ENCODE data around the gene IDH3A. TPM values are rescaled to one million over a fixed set of nuclear protein-coding genes. Genes with fewer than 3 reads are reported as not detected.
A peak's percentile ranks its signal among the peaks of the same experiment; 100 is the strongest.
"Not testable (repeated sequence)": the region's sequence is repeated elsewhere in the genome, so short reads cannot be mapped to it uniquely, and the experiment has no call there.

Gene IDH3A
- total RNA-seq, 2 donors from 2014 or later, result 131 to 138 TPM

DNA sequence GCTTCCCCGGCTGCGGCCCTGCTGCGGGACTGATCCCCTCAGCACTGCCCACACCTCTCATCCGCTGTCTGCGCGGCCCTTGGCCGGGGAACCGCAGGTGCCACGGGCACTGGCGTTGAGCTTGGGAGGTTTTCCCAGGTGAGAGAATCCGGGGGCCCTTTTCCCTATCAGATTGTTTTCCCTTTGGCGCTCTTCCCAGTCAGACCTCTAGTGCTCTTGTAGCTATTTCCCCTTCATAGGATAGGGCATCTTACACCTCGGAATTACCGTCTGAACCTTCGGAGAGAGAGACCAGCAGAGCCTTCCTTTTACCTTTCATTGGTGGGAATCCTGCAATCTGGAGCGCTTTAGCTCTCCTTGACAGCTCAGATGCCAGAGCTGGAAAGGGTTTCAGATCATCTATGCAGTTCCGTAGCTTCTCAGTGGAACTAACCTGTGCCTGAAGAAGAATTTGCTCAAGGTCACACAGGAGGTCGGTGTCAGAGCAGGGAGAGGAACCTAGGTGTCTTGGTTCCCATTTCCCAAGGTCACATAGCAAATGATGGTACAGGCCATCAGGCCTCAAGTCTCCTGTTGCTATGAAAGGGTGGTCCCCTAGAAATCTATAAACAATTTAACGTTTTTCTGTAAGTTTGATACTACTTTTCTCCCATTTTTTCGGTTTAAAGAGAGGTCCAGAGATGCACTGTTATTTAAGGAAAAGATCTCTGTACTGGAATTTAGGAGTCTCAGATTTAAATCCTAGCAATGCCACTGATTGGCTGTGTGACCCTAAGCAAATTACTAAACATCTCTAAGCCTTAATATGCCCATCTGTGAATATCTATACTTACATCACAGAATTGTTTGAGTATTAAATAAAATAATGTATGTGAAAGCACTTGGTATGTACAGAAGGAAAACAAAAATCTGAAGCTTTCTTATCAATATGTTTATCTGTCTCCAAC lies 916 bp downstream of the IDH3A start:
- H3K27ac Mint-ChIP-seq, result peak overlapping the region; percentile 95 to 97
- H3K36me3 Mint-ChIP-seq, result peaks cover 6 to 16% of the 10 kb centered on the region in 2 donors
- ATAC-seq (no peak), DNase-seq (ENCODE audit: low spot score in 2 of 2) (no peak)
- no peaks in the 10 kb centered on the region for H3K9me3 Mint-ChIP-seq

DNA sequence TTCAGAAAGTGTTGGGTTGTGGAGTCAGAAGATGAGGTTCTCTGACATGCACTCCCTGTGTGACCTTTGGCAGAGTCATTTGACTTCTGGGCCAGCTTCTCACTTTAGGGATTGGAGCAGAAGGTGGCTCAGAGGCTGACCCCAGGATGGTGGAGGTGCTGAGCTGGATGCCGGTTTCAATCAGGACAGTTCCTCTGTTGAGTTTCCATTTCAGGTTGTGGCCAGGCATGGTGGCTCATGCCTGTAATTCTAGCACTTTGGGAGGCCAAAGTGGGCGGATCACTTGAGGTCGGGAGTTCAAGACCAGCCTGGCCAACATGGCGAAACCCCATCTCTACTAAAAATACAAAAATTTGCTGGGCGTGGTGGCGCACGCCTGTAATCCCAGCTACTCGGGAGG lies 1.9 kb downstream of the IDH3A start:
- DNase-seq (ENCODE audit: low spot score in 2 of 2); H3K9me3 Mint-ChIP-seq; H3K27ac Mint-ChIP-seq: not testable (repeated sequence)
- ATAC-seq, result peak in 1 of 2 donors; percentile 6
- peaks cover 6 to 25% of the 10 kb centered on the region in 2 donors for H3K36me3 Mint-ChIP-seq

- Mint-ChIP-seq H3K36me3 (peaks cover 0 to 26% of the 10 kb centered on the region in 2 donors), H3K27ac (no peak overlapping the region), H3K9me3 (no peaks in the 10 kb centered on the region)
- no peak for ATAC-seq
- DNase-seq (ENCODE audit: low spot score in 2 of 2), result no peak
These were observed 5.8 kb downstream of the IDH3A start for GRCh38 chr15:78154955-78155354.

DNA sequence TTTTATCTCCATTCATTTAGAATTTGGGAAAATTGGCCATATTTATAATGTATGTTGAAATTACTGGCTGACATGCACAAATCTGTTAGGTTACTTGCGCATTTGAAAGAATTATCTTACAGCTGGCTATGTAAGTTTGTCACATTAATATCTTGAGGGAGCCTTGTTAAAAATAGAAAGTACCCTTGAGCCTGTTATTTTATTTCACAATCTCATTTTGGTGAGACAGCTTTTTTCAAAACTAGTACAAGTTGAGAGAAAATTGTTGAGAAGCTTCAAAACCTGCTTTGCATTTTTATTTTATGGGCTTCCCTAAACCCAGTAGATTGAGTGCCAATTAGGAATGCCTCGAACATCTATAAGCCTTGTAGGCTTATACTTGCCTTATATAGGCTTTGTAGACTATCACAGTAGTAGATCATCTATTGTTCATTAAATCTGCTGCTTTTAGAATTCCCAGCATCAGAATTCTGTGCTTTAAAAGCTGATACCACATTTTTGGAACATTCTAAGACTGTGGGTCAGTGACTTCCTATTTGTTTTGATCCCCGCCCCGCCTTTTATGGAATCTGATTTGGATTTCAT lies 6.3 kb downstream of the IDH3A start:
- Mint-ChIP-seq H3K9me3 (no peaks in the 10 kb centered on the region), H3K27ac (no peak overlapping the region), H3K36me3 (peaks cover 0 to 26% of the 10 kb centered on the region in 2 donors)
- ATAC-seq, result no peak
- DNase-seq (ENCODE audit: low spot score in 2 of 2), result no peak

DNA sequence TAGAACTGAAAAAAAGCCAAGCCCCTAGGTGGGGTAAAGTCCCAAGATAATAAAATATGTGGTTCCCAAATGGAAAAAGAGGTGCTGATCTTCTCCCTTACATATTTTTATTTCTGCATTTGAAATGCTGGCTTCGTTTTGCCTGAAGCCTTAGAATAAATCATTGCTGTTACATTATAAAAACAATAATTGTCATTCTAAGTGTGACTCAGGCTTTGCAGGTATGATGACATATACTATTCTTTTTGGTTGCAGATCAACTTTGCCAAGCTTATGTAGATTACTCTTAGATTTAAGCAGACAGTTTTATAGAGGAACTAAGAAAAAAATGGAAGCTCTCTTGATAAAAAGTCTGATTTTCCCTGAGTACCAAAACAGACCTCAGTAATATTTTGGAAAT lies 7.5 kb downstream of the IDH3A start:
- Mint-ChIP-seq H3K36me3 (peaks cover under 1 to 18% of the 10 kb centered on the region in 2 donors), H3K27ac (no peak overlapping the region), H3K9me3 (no peaks in the 10 kb centered on the region)
- ATAC-seq (no peak), DNase-seq (ENCODE audit: low spot score in 2 of 2) (no peak)

DNA sequence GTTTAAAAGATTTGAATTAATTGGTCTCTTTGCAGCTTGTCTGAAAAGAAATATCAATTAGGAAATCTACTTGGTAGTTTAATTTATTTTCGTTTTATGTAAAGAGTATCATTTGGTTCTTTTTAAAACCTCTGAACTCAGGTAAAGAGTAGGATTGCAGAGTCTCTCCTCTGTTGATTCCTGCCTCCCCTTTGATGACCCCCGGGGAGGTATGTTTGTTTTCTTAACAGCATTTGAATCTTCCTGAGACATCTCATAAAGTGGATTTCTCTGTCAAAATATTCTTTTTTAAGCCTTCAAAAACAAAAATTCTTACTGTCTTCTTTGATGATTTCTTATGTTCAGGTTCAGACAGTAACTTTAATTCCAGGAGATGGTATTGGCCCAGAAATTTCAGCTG lies 8.0 kb downstream of the IDH3A start:
- H3K36me3 Mint-ChIP-seq, result peaks cover 6 to 18% of the 10 kb centered on the region in 2 donors
- H3K9me3 Mint-ChIP-seq, result no peaks in the 10 kb centered on the region
- H3K27ac Mint-ChIP-seq, result peak overlapping the region in 1 of 2 donors; percentile 77
- DNase-seq (ENCODE audit: low spot score in 2 of 2) (no peak), ATAC-seq (no peak)

GRCh38 chr15:78159395-78159794 lies 10.2 kb downstream of the IDH3A start:
- H3K36me3 Mint-ChIP-seq, result peaks cover 10% of the 10 kb centered on the region in 2 donors
- DNase-seq (ENCODE audit: low spot score in 2 of 2) (no peak), ATAC-seq (no peak)
- H3K27ac Mint-ChIP-seq, result no peak overlapping the region
- no peaks in the 10 kb centered on the region for H3K9me3 Mint-ChIP-seq

GRCh38 chr15:78162038-78162437 lies 12.9 kb downstream of the IDH3A start:
- DNase-seq (ENCODE audit: low spot score in 2 of 2) (no peak), ATAC-seq (peak; percentile 77 to 95)
- H3K9me3 Mint-ChIP-seq, result no peaks in the 10 kb centered on the region
- H3K27ac Mint-ChIP-seq, result peak overlapping the region in 1 of 2 donors; percentile 78
- H3K36me3 Mint-ChIP-seq, result peaks cover 16 to 17% of the 10 kb centered on the region in 2 donors

- ATAC-seq (no peak), DNase-seq (ENCODE audit: low spot score in 2 of 2) (no peak)
- Mint-ChIP-seq H3K9me3 (no peaks in the 10 kb centered on the region), H3K27ac (peak overlapping the region in 1 of 2 donors; percentile 22), H3K36me3 (peaks cover 16 to 22% of the 10 kb centered on the region in 2 donors)
These were observed 14.8 kb downstream of the IDH3A start for GRCh38 chr15:78164010-78164409.

DNA sequence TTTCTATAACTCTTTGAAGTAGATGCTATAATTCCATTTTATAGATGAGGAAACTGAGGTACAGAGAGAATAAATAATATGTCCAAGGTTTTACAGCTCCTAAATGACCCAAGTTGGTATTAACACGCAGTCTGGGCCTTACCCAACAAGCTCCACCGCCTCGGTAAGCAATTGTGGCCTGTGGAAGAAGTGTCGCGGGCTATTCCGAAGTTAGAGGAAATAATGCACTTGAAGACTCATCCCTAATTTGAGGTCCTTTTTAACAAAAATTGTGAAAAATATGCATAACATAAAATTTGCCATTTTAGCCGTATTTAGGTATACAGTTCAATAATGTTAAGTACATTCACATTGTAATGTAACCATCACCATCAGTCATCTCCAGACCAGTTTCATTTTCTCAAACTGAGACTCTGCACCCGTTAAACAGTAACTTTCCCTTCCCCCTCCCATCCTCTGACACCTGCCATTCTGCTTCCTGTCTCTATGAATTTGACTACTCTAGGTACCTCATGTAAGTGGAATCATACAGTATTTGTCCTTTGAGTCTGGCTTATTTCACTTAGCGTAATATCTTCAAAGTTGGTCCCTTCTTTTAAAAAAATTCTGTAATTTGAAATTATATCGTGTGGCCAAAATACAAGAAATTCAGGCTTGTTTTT lies 18.2 kb downstream of the IDH3A start:
- no peak for DNase-seq (ENCODE audit: low spot score in 2 of 2)
- Mint-ChIP-seq H3K27ac (peak overlapping the region; percentile 37 to 89), H3K9me3 (no peaks in the 10 kb centered on the region), H3K36me3 (peaks cover 21 to 39% of the 10 kb centered on the region in 2 donors)
- ATAC-seq, result peak; percentile 99 to 100

DNA sequence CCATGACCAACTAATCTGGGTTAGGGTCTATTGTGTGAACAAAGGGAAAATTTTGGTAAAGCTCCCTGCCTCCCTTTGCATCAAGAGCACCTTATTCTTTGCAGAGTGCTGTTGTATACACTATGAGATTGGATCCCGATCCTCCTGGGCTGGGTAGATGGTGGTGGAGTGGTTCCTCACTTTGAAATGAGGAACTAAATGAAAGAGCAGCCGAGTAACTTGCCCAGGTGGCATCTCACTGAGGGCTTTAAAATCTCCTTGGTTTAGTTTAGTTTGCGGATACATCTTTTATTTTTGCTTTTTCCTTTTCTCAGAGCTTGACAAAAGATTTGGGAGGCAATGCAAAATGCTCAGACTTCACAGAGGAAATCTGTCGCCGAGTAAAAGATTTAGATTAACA lies 19.4 kb downstream of the IDH3A start:
- Mint-ChIP-seq H3K36me3 (peaks cover 19 to 49% of the 10 kb centered on the region in 2 donors), H3K27ac (no peak overlapping the region), H3K9me3 (no peaks in the 10 kb centered on the region)
- DNase-seq (ENCODE audit: low spot score in 2 of 2) (no peak), ATAC-seq (no peak)

DNA sequence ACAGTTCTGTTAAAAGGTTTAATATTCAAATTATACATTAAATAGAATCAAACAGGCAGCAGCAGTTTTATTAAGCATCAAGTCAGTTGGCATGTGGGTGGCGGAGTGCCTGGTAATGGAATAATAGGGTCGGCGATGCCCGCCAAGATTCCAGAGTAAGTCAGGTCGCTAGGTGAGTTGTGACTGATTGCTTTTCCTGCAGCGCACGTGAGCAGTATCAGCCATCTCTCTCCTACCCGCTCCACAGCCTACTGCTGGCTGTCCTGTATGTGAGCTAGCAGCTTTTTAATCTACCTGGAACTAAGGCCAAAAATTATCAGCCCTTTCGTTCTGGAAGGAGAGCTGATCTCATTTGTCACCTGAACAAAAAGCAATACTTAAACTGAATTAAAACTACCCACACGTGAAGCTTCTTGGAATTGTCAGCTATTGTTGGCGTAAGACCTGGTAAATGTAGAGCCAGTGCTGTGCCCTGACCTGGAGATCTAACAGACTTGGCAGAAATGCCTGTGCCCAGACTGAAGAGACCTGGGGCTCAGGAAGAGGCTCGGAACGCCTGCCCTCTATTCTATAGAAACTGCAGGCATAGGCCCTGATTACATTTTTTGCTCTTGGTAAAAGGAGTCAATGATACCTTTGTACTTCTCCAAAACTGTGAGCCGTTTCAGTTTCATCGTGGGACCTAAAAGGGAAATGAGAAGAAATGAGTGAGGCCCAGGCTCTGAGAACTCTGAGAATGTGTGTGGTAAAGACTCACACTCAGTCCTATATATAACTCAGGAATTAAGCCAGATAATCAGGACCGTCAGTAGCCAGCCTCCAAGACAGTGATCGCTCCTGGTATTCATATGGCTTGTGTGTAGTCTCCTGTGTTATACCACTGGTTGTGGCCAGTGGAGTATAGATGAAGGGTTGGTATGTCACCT lies 21.9 kb downstream of the IDH3A start:
- H3K9me3 Mint-ChIP-seq, result no peaks in the 10 kb centered on the region
- DNase-seq (ENCODE audit: low spot score in 2 of 2), result no peak
- no peak for ATAC-seq
- no peak overlapping the region for H3K27ac Mint-ChIP-seq
- H3K36me3 Mint-ChIP-seq, result peaks cover 16 to 40% of the 10 kb centered on the region in 2 donors

- no peak for ATAC-seq
- Mint-ChIP-seq H3K9me3 (no peaks in the 10 kb centered on the region), H3K36me3 (peaks cover 13 to 35% of the 10 kb centered on the region in 2 donors), H3K27ac (no peak overlapping the region)
- DNase-seq (ENCODE audit: low spot score in 2 of 2), result no peak
These were observed 22.8 kb downstream of the IDH3A start for GRCh38 chr15:78171864-78172472.

DNA sequence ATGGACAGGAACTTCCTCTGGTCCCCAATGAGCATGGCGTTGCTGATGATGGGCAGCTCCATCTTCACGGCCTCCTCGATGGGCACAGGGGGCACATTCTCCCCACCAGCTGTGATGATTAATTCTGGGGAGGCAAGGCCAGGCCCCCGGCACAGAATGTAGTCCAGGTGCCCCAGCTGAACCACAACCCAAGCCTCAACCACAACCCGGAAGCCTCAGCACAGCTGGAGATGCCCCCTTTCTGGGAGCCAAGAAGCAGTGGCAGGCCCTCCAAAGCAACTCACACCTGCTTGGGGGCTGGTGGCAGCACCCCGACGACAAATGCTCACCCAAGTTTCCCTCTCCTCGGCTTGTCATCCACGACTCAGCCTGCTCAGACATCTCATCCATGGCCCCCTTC lies 25.2 kb downstream of the IDH3A start:
- Mint-ChIP-seq H3K27ac (peak overlapping the region; percentile 16 to 58), H3K9me3 (no peaks in the 10 kb centered on the region), H3K36me3 (peaks cover 13 to 26% of the 10 kb centered on the region in 2 donors)
- ATAC-seq (no peak), DNase-seq (ENCODE audit: low spot score in 2 of 2) (no peak)

- no peak for ATAC-seq
- DNase-seq (ENCODE audit: low spot score in 2 of 2), result no peak
- Mint-ChIP-seq H3K27ac (no peak overlapping the region), H3K36me3 (peaks cover 7 to 25% of the 10 kb centered on the region in 2 donors), H3K9me3 (no peaks in the 10 kb centered on the region)
These were observed 26.2 kb downstream of the IDH3A start for GRCh38 chr15:78175330-78175729.

GRCh38 chr15:78177447-78177873 lies 28.3 kb downstream of the IDH3A start:
- ATAC-seq (peak in 1 of 2 donors; percentile 76), DNase-seq (ENCODE audit: low spot score in 2 of 2) (peak in 1 of 2 donors; percentile 45)
- H3K9me3 Mint-ChIP-seq, result no peaks in the 10 kb centered on the region
- no peak overlapping the region for H3K27ac Mint-ChIP-seq
- peaks cover 0 to 12% of the 10 kb centered on the region in 2 donors for H3K36me3 Mint-ChIP-seq
